PC-9 (cell line): ENCODE data around the gene PAPSS1. TPM values are rescaled to one million over a fixed set of nuclear protein-coding genes. Genes with fewer than 3 reads are reported as not detected.

Experiments
- BruUV-seq: library from RNA; stranded (reverse); fragments of 400-500 nt; replicated peaks from 2 replicates; lab custom pipeline; 2021; lab: Mats Ljungman, UMichigan
- CTCF ChIA-PET: fragments of 300-600 bp; sonication (Branson Sonifier 250); formaldehyde crosslinking; loops from one replicate; lab custom pipeline; 2022; ENCODE audit warnings: antibody characterized with exemption; lab: Charles Lee
- POLR2A ChIA-PET: fragments of 300-600 bp; sonication (Branson Sonifier 250); formaldehyde crosslinking; loops from one replicate; lab custom pipeline; 2022; ENCODE audit warnings: antibody characterized with exemption; ENCODE audit not compliant: unreplicated experiment; lab: Charles Lee
- DNase-seq, 2 experiments: peaks; one replicate each; pipeline versions ENCODE4 v3.0.0 to v3.0.0-alpha.2; 2015 to 2022; ENCODE audit warnings: mixed read lengths in 1 of 2
- H2AFZ ChIP-seq: fragments of 200-600 bp; sonication (generic); 2 replicates; pipeline ENCODE4 v1.8.1; 2017; ENCODE audit warnings: antibody characterized with exemption
- H3F3A ChIP-seq: fragments of 200-600 bp; sonication (generic); 2 replicates; pipeline ENCODE4 v1.8.1; 2017; ENCODE audit warnings: antibody characterized with exemption, mild to moderate bottlenecking, low read depth; ENCODE audit not compliant: insufficient read depth
- H3K27ac ChIP-seq: fragments of 200-600 bp; sonication (generic); 2 replicates; pipeline ENCODE4 v1.6.1; 2016; ENCODE audit warnings: mixed run types
- H3K27me3 ChIP-seq: fragments of 200-600 bp; sonication (generic); 2 replicates; pipeline ENCODE4 v1.6.1; 2016; ENCODE audit warnings: low read depth, mixed run types; ENCODE audit not compliant: insufficient read depth
- H3K36me3 ChIP-seq: fragments of 200-600 bp; sonication (generic); 2 replicates; pipeline ENCODE4 v1.6.1; 2016; ENCODE audit warnings: low read depth, mixed run types
- H3K4me1 ChIP-seq: fragments of 200-600 bp; sonication (generic); replicated peaks from 2 replicates; pipeline ENCODE4 v1.6.1; 2016; ENCODE audit warnings: mixed run types; ENCODE audit not compliant: insufficient read depth
- H3K4me2 ChIP-seq: fragments of 200-600 bp; sonication (generic); 2 replicates; pipeline ENCODE4 v1.6.1; 2017; ENCODE audit warnings: mixed run types
- H3K4me3 ChIP-seq: fragments of 200-600 bp; sonication (generic); 2 replicates; pipeline ENCODE4 v1.6.1; 2016; ENCODE audit warnings: mixed run types
- H3K79me2 ChIP-seq: fragments of 200-600 bp; sonication (generic); 2 replicates; pipeline ENCODE4 v1.6.1; 2017; ENCODE audit warnings: low read depth, mixed run types
- H3K9me2 ChIP-seq: fragments of 200-600 bp; sonication (generic); 2 replicates; pipeline ENCODE4 v1.8.1; 2017; ENCODE audit warnings: mild to moderate bottlenecking; ENCODE audit not compliant: insufficient read depth
- H3K9me3 ChIP-seq: fragments of 200-600 bp; sonication (generic); 2 replicates; pipeline ENCODE4 v1.8.1; 2016; ENCODE audit warnings: low read depth; ENCODE audit not compliant: insufficient read depth
- H4K20me1 ChIP-seq: fragments of 200-600 bp; sonication (generic); 2 replicates; pipeline ENCODE4 v1.8.1; 2017; ENCODE audit not compliant: insufficient read depth
- CTCF ChIP-seq: fragments of 200-600 bp; sonication (generic); conservative IDR thresholded peaks from 2 replicates; pipeline ENCODE4 v1.6.1; 2017; ENCODE audit warnings: mixed run types, antibody characterized with exemption, mild to moderate bottlenecking, moderate library complexity
- EZH2 ChIP-seq: fragments of 200-600 bp; sonication (generic); IDR thresholded peaks from 2 replicates; pipeline ENCODE4 v1.8.0; 2017; ENCODE audit warnings: antibody characterized with exemption, low read depth
- intact Hi-C: fragments of 100-400 bp; cut with micrococcal nuclease; formaldehyde crosslinking; loops from one replicate; pipeline ENCODE4 v1.10.0; 2022; ENCODE audit not compliant: unreplicated experiment
- total RNA-seq: library from RNA; stranded (reverse); gene quantifications from 2 replicates; pipeline ENCODE4 v1.2.3, GENCODE V29; 2021

PAPSS1 gene
- total RNA-seq, 1 experiment from 2014 or later = 18.8 TPM

GRCh38 chr4:107599841-107600240, 120.2 kb downstream of the PAPSS1 start:
- no peak for TF ChIP-seq EZH2
- no peak for TF ChIP-seq CTCF
- Histone ChIP-seq H3K27ac (no peak overlapping the region), H4K20me1 (no peaks in the 10 kb centered on the region), H3K4me3 (no peak overlapping the region), H3K9me3 (no peaks in the 10 kb centered on the region), H3K27me3 (no peaks in the 10 kb centered on the region), H2AFZ (no peak overlapping the region), H3K4me1 (no peaks in the 10 kb centered on the region), H3K4me2 (no peak overlapping the region), H3K36me3 (no peaks in the 10 kb centered on the region), H3K79me2 (no peaks in the 10 kb centered on the region), H3F3A (no peaks in the 10 kb centered on the region), H3K9me2 (no peaks in the 10 kb centered on the region)
- ChIA-PET POLR2A (no interaction called here), CTCF (no interaction called here)
- no peak for DNase-seq
- no TSS peak for BruUV-seq
- intact Hi-C loops = no loop called here

DNA sequence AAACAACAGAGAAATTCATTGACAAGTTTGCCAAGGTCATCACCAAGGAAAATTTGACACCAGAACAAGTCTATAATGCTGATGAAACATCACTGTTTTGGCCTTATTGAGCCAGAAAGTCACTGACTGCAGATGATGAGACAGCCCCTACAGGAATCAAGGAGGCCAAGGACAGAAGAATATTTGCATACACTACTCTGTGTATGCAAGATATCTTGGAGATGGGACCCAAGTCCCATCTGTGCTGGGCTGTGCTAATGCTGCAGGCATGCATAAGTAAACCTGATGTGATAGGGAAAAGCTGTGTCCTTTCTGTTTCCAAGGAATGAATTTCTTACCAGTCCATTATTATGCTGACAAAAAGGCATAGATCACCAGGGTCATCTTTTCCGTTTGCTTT, 126.8 kb downstream of the PAPSS1 start:
- Histone ChIP-seq H3K4me2 (no peak overlapping the region), H3K9me2 (no peaks in the 10 kb centered on the region)

DNA sequence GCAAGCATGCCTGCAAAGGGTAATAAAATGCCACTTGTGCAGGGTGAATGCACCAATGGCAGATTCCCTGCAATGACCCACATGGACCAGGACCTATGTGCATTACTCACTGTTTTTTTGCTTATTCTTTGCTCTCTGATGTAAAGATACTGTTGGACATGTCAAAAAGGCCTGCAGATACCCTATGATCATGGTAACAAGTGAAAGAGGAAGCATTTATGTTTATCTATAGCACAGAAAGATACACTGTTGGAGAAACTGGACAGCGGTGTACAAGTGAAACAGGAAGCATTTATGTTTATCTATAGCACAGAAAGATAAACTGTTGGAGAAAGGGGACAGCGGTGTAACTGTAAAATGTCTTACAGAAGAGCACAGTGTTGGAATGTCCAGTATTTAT, 127.5 kb downstream of the PAPSS1 start:
- intact Hi-C loops = no loop called here
- BruUV-seq = no TSS peak
- H3K27ac ChIP-seq = no peak overlapping the region

More for the DNA sequence above, 126.8 kb downstream of the PAPSS1 start:
- no peak for DNase-seq
- ChIA-PET CTCF (no interaction called here), POLR2A (no interaction called here)
- Histone ChIP-seq H4K20me1 (no peaks in the 10 kb centered on the region), H2AFZ (no peak overlapping the region), H3K27ac (no peak overlapping the region), H3K27me3 (no peaks in the 10 kb centered on the region), H3K4me1 (no peaks in the 10 kb centered on the region), H3K9me3 (no peaks in the 10 kb centered on the region), H3F3A (no peaks in the 10 kb centered on the region), H3K79me2 (no peaks in the 10 kb centered on the region), H3K4me3 (no peak overlapping the region), H3K36me3 (no peaks in the 10 kb centered on the region)
- TF ChIP-seq CTCF (no peak), EZH2 (no peak)
- no TSS peak for BruUV-seq
- intact Hi-C loops = no loop called here

More for the DNA sequence above, 127.5 kb downstream of the PAPSS1 start:
- Histone ChIP-seq H3K9me3 (no peaks in the 10 kb centered on the region), H4K20me1 (no peaks in the 10 kb centered on the region), H3K9me2 (no peaks in the 10 kb centered on the region), H3K36me3 (no peaks in the 10 kb centered on the region), H2AFZ (no peak overlapping the region), H3K79me2 (no peaks in the 10 kb centered on the region), H3K4me3 (no peak overlapping the region), H3K4me1 (no peaks in the 10 kb centered on the region), H3K4me2 (no peak overlapping the region), H3F3A (no peaks in the 10 kb centered on the region), H3K27me3 (no peaks in the 10 kb centered on the region)
- no peak for DNase-seq
- TF ChIP-seq EZH2 = no peak
- TF ChIP-seq CTCF = no peak
- CTCF ChIA-PET = no interaction called here
- POLR2A ChIA-PET = no interaction called here
